Esophagus muscularis mucosa (tissue), 4 donors: Measurements from ENCODE around the gene TNN. TPM values are rescaled to one million over a fixed set of nuclear protein-coding genes. Genes with fewer than 3 reads are reported as not detected.

Experiments used
- DNase-seq: peaks from one replicate; pipeline ENCODE4 v3.0.0-alpha.2; 2017; ENCODE audit errors: extremely low spot score
- H3K27ac ChIP-seq, 4 donors: fragments of 200-600 bp; sonication (generic); replicated peaks in 1 of 4; 1 replicate in 3 of 4; 2 replicates in 1 of 4; pipeline ENCODE4 v1.5.1; 2016 to 2019; ENCODE audit warnings: mild to moderate bottlenecking in 1 of 4
- H3K27me3 ChIP-seq, 4 donors: fragments of 200-600 bp; sonication (generic); one replicate each; pipeline versions ENCODE4 v1.5.1 to v1.6.0; 2016 to 2019
- H3K36me3 ChIP-seq, 4 donors: fragments of 200-600 bp; sonication (generic); one replicate each; pipeline ENCODE4 v1.5.1; 2016 to 2019
- H3K4me1 ChIP-seq, 4 donors: fragments of 200-600 bp; sonication (generic); one replicate each; pipeline ENCODE4 v1.5.1; 2016 to 2019
- H3K4me3 ChIP-seq, 4 donors: fragments of 200-600 bp; sonication (generic); 1 replicate in 2 of 4; 2 replicates in 2 of 4; pipeline ENCODE4 v1.5.1; 2016 to 2019; ENCODE audit warnings: mild to moderate bottlenecking in 4 of 4, moderate library complexity in 1 of 4
- H3K9me3 ChIP-seq, 4 donors: fragments of 200-600 bp; sonication (generic); 1 replicate in 3 of 4; 2 replicates in 1 of 4; pipeline ENCODE4 v1.5.1; 2016 to 2019
- EP300 ChIP-seq: sonication (generic); formaldehyde crosslinking; IDR thresholded peaks from one replicate; pipeline ENCODE4 v1.6.1; 2017; ENCODE audit warnings: antibody characterized with exemption
- POLR2A ChIP-seq: fragments of 450-650 bp; IDR thresholded peaks from one replicate; pipeline ENCODE4 v1.6.1; 2017; ENCODE audit warnings: antibody characterized with exemption, moderate library complexity, mild to moderate bottlenecking, low read depth
- POLR2AphosphoS5 ChIP-seq, 2 donors: sonication (generic); formaldehyde crosslinking; IDR thresholded peaks; one replicate each; pipeline ENCODE4 v1.6.1; 2017; ENCODE audit warnings: antibody characterized with exemption in 2 of 2
- WGBS: methylation state at CpG from one replicate; pipeline ENCODE4 v1.1.5; 2018; 5-methylcytosine and 5-hydroxymethylcytosine counted together
- intact Hi-C: fragments of 100-400 bp; cut with DNase I; formaldehyde crosslinking; loops from one replicate; pipeline ENCODE4 v1.15.1; 2023
- total RNA-seq, 4 donors: library from RNA; depleted of rRNA; stranded (reverse); fragments of >200 nt; gene quantifications; one replicate each; pipeline versions ENCODE4 v1.1.0 to v1.2.1, GENCODE V29; 2016
- TF ChIP-seq, protein P1 (sequence below), 3 experiments: fragments of 200-600 bp in 2 of 3; fragments of 450-650 bp in 1 of 3; sonication (generic) in 2 of 3; IDR thresholded peaks; one replicate each; pipeline ENCODE4 v1.5.1; 2017 to 2019; ENCODE audit warnings: antibody characterized with exemption in 3 of 3, mild to moderate bottlenecking in 2 of 3, moderate library complexity in 1 of 3

TNN gene
- total RNA-seq, 4 donors from 2014 or later, result under 0.01 to 0.45 (median 0.20) TPM

DNA sequence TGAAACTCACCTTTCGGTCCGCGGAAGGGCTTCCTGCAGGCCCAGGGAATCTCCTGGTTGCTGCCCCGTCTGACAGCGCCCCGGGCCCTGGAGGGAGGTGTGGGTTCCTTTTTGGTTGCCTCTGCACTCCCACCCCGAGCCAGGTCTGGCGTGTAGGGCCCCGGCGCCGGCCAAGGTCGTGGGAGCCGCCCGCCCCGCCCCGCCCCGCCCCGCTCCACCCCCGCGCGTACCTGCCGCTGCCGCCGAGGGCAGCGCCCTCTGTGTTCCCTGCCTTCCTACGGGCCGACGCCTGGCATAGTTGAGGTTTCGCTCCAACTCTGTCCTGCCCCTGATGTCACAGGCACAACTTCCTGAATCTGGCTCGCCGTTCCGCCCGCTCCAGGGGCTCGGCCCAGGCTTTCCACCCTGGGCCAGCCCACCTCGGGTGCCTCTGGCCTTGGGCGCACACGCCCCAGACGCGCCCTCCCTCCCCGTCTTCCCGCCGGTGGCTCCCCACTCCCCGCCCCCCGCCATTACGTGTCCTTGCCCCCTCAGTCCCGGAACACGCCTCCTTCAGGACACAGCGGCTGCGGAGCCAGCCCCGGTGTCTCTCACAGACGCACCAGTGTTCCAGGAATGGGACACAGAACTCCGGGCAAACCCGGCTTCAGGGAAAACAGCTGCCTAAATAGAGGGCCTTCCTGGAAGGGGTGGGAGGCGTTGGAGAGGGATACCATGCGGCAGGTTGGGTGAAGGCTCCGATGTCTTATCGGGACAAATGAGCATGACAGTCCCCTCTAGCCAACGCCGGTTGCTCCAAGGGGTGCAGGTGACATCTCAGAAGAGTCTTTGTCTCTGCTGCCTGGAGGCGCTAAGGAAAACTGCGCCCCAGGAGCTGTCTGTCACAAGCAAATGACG, 125.2 kb downstream of the TNN start, which contains the start of gene KIAA0040:
KIAA0040 (minus strand) TSS at position 147 of the 897 bp plus-strand sequence. CDS start 31,763 bp downstream, outside the sequence.
- peak within 1 kb of the TSS; percentile 66 to 81 (median 68) for H3K4me3 ChIP-seq
- intact Hi-C loops, result loop anchor here (5.0 kb wide), 1 partner anchor 36 kb away; no protein-coding TSS in a partner anchor
- no peak for TF ChIP-seq POLR2A
- TF ChIP-seq, protein P1, sequence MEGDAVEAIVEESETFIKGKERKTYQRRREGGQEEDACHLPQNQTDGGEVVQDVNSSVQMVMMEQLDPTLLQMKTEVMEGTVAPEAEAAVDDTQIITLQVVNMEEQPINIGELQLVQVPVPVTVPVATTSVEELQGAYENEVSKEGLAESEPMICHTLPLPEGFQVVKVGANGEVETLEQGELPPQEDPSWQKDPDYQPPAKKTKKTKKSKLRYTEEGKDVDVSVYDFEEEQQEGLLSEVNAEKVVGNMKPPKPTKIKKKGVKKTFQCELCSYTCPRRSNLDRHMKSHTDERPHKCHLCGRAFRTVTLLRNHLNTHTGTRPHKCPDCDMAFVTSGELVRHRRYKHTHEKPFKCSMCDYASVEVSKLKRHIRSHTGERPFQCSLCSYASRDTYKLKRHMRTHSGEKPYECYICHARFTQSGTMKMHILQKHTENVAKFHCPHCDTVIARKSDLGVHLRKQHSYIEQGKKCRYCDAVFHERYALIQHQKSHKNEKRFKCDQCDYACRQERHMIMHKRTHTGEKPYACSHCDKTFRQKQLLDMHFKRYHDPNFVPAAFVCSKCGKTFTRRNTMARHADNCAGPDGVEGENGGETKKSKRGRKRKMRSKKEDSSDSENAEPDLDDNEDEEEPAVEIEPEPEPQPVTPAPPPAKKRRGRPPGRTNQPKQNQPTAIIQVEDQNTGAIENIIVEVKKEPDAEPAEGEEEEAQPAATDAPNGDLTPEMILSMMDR (IDR thresholded peaks at IDR 0.05), result no peak
- TF ChIP-seq POLR2AphosphoS5 (IDR thresholded peaks at IDR 0.05), result peak; percentile 42 to 65
- peak; percentile 94 for TF ChIP-seq EP300
- no peaks in the 10 kb centered on the region for H3K9me3 ChIP-seq
- no peaks in the 10 kb centered on the region for H3K36me3 ChIP-seq
- peak; percentile 95 for DNase-seq
- peak within 1 kb of the TSS; percentile 86 to 89 (median 88) for H3K27ac ChIP-seq
- H3K4me1 ChIP-seq, result peaks cover 37 to 52% (median 39%) of the 10 kb centered on the region in 4 donors
- H3K27me3 ChIP-seq, result no peaks in the 10 kb centered on the region
- WGBS, result 12% methylated on average over 23 of the region's 62 CpGs

DNA sequence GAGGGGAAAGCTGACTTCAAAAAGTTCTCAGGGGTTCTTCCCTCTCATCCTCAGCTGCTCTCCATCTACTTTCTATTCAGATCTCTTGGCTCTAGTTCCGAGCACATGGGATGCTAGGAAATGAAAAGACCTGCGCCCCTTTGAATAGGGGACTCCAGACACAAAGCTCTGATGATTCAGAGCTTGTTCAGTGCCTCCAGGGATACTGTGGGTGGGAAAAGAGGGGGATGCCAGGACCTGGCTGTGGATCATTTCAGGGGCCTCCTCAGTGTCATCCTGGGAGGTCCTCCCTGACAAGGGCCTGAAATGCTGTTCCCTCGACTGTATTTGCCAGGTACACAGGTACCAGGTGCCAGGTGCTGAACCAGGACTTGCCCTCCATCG, 125.9 kb downstream of the TNN start:
- H3K27me3 ChIP-seq, result no peaks in the 10 kb centered on the region
- peaks cover 31 to 45% (median 38%) of the 10 kb centered on the region in 4 donors for H3K4me1 ChIP-seq
- no peaks in the 10 kb centered on the region for H3K9me3 ChIP-seq
- no peaks in the 10 kb centered on the region for H3K36me3 ChIP-seq
- peak; percentile 80 for DNase-seq
- WGBS, result 61% methylated on average over 4 of the region's 4 CpGs
- intact Hi-C loops, result loop anchor here (5.0 kb wide), 1 partner anchor 36 kb away; no protein-coding TSS in a partner anchor
- TF ChIP-seq POLR2A (no peak), POLR2AphosphoS5 (IDR thresholded peaks at IDR 0.05) (no peak), EP300 (no peak)
- TF ChIP-seq, protein P1 (IDR thresholded peaks at IDR 0.05), result no peak
- peak overlapping the region; percentile 86 to 89 (median 88) for H3K27ac ChIP-seq
- H3K4me3 ChIP-seq, result peak overlapping the region; percentile 66 to 81 (median 68)

DNA sequence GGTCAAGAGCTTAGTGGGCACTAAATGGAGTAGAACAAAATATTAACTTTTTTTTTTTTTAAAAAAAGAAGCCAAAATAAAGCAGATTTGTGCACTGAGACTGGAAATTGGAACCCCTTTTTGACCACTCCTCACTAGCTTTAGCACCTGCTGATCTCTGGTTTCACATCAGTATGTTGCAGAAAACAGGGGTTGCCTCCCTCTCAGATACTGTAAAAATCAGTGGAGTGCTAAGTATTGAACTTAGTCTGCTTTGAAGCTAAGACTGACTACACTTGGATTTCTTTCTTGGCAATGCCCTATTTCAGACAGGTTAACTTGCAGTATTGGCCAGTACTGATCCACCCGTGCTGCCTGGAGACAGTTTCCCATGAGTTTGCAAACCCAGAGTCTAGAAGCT, 127.6 kb downstream of the TNN start:
- H3K27me3 ChIP-seq, result no peaks in the 10 kb centered on the region
- no peaks in the 10 kb centered on the region for H3K36me3 ChIP-seq
- no peaks in the 10 kb centered on the region for H3K9me3 ChIP-seq
- H3K4me3 ChIP-seq, result no peak overlapping the region
- no peak for TF ChIP-seq EP300
- no peak for TF ChIP-seq POLR2AphosphoS5 (IDR thresholded peaks at IDR 0.05)
- TF ChIP-seq POLR2A, result no peak
- TF ChIP-seq, protein P1 (IDR thresholded peaks at IDR 0.05), result no peak
- intact Hi-C loops, result no loop called here
- DNase-seq, result no peak
- 0% methylated on average over 1 of the region's 1 CpG for WGBS
- no peak overlapping the region for H3K27ac ChIP-seq
- peaks cover 26 to 33% (median 31%) of the 10 kb centered on the region in 4 donors for H3K4me1 ChIP-seq

DNA sequence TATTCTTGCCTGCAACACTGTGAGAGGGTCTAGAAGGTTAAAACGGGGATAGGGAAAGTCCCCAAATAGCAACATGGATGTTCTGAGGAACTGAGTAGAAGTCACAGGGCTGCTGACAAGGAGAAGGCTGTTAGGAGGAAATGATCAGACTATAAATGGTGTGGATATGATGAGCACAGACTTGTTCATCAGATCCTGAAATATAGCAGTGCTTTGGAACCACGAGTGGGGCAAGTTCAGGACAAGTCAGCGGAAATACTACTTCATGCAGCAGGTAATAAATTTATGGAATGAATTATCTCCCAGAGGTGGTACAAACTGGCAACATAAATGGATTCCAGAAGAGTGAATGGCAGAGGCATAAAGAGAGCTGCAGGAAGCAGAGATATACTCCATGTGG, 128.2 kb downstream of the TNN start:
- WGBS, result 75% methylated on average over 3 of the region's 3 CpGs
- no peak overlapping the region for H3K4me3 ChIP-seq
- intact Hi-C loops, result no loop called here
- no peak overlapping the region for H3K27ac ChIP-seq
- peaks cover 29 to 33% (median 32%) of the 10 kb centered on the region in 4 donors for H3K4me1 ChIP-seq
- no peaks in the 10 kb centered on the region for H3K27me3 ChIP-seq
- TF ChIP-seq, protein P1 (IDR thresholded peaks at IDR 0.05), result no peak
- TF ChIP-seq POLR2AphosphoS5 (IDR thresholded peaks at IDR 0.05) (no peak), POLR2A (no peak), EP300 (no peak)
- DNase-seq, result peak; percentile 89
- H3K36me3 ChIP-seq, result no peaks in the 10 kb centered on the region
- no peaks in the 10 kb centered on the region for H3K9me3 ChIP-seq
